Measurements from ENCODE around the gene MPHOSPH10.
"Not testable (repeated sequence)": the region's sequence is repeated elsewhere in the genome, so short reads cannot be mapped to it uniquely, and the experiment has no call there.

Gene MPHOSPH10

GRCh38 chr2:71100195-71100964 lies 30.1 kb upstream of the MPHOSPH10 start:
- Histone ChIP-seq H3K4me3 (replicated peaks; ENCODE audit: low read depth, low read length) (no peak overlapping the region), H3K27me3 (replicated peaks; ENCODE audit: control insufficient read depth, insufficient read depth, low read length) (no peaks in the 10 kb centered on the region), H3K36me3 (ENCODE audit: control insufficient read depth, insufficient read depth, low read length) (no peaks in the 10 kb centered on the region)
- DNase-seq (ENCODE audit: extremely low read depth, insufficient read length) = no peak
- TF ChIP-seq CTCF (IDR thresholded peaks at IDR 0.05; ENCODE audit: insufficient read depth, low read length, poor library complexity, severe bottlenecking) = peak; percentile 83

GRCh38 chr2:71101656-71102055 lies 28.8 kb upstream of the MPHOSPH10 start:
- H3K4me3 ChIP-seq (replicated peaks; ENCODE audit: low read depth, low read length) = no peak overlapping the region
- DNase-seq (ENCODE audit: extremely low read depth, insufficient read length) = no peak
- TF ChIP-seq CTCF (IDR thresholded peaks at IDR 0.05; ENCODE audit: insufficient read depth, low read length, poor library complexity, severe bottlenecking) = no peak

GRCh38 chr2:71102981-71103681 lies 27.3 kb upstream of the MPHOSPH10 start:
- Histone ChIP-seq H3K36me3 (ENCODE audit: control insufficient read depth, insufficient read depth, low read length) (no peaks in the 10 kb centered on the region), H3K4me3 (replicated peaks; ENCODE audit: low read depth, low read length) (no peak overlapping the region), H3K27me3 (replicated peaks; ENCODE audit: control insufficient read depth, insufficient read depth, low read length) (no peaks in the 10 kb centered on the region)
- no peak for TF ChIP-seq CTCF (IDR thresholded peaks at IDR 0.05; ENCODE audit: insufficient read depth, low read length, poor library complexity, severe bottlenecking)
- no peak for DNase-seq (ENCODE audit: extremely low read depth, insufficient read length)

More at GRCh38 chr2:71101656-71102055, 28.8 kb upstream of the MPHOSPH10 start:
- Histone ChIP-seq H3K27me3 (replicated peaks; ENCODE audit: control insufficient read depth, insufficient read depth, low read length) (no peaks in the 10 kb centered on the region), H3K36me3 (ENCODE audit: control insufficient read depth, insufficient read depth, low read length) (no peaks in the 10 kb centered on the region)

GRCh38 chr2:71103809-71104208 lies 26.6 kb upstream of the MPHOSPH10 start:
- Histone ChIP-seq H3K27me3 (replicated peaks; ENCODE audit: control insufficient read depth, insufficient read depth, low read length) (no peaks in the 10 kb centered on the region), H3K4me3 (replicated peaks; ENCODE audit: low read depth, low read length) (no peak overlapping the region), H3K36me3 (ENCODE audit: control insufficient read depth, insufficient read depth, low read length) (no peaks in the 10 kb centered on the region)
- no peak for DNase-seq (ENCODE audit: extremely low read depth, insufficient read length)
- TF ChIP-seq CTCF (IDR thresholded peaks at IDR 0.05; ENCODE audit: insufficient read depth, low read length, poor library complexity, severe bottlenecking) = no peak

GRCh38 chr2:71106463-71106862 lies 24.0 kb upstream of the MPHOSPH10 start:
- H3K36me3 ChIP-seq (ENCODE audit: control insufficient read depth, insufficient read depth, low read length); DNase-seq (ENCODE audit: extremely low read depth, insufficient read length); H3K27me3 ChIP-seq (replicated peaks; ENCODE audit: control insufficient read depth, insufficient read depth, low read length); H3K4me3 ChIP-seq (replicated peaks; ENCODE audit: low read depth, low read length): not testable (repeated sequence)

- H3K36me3 ChIP-seq (ENCODE audit: control insufficient read depth, insufficient read depth, low read length) = no peaks in the 10 kb centered on the region; the same call in 1 of the 2 replicates
- no peak for DNase-seq (ENCODE audit: extremely low read depth, insufficient read length)
- no peak overlapping the region for H3K4me3 ChIP-seq (replicated peaks; ENCODE audit: low read depth, low read length)
- TF ChIP-seq CTCF (IDR thresholded peaks at IDR 0.05; ENCODE audit: insufficient read depth, low read length, poor library complexity, severe bottlenecking) = no peak
- no peaks in the 10 kb centered on the region for H3K27me3 ChIP-seq (replicated peaks; ENCODE audit: control insufficient read depth, insufficient read depth, low read length)
Measured at GRCh38 chr2:71108091-71108490, 22.3 kb upstream of the MPHOSPH10 start.
